GM18861 (cell line): ENCODE results near the gene TAGAP.
A peak's percentile ranks its signal among the peaks of the same experiment; 100 is the strongest.
"Not testable (repeated sequence)": the region's sequence is repeated elsewhere in the genome, so short reads cannot be mapped to it uniquely, and the experiment has no call there.

ENCODE experiments used
- ATAC-seq: cut with Tn5 transposase; IDR thresholded peaks from one replicate; pipeline ENCODE4 v1.9.1; 2021; ENCODE audit not compliant: unreplicated experiment

TAGAP gene

DNA sequence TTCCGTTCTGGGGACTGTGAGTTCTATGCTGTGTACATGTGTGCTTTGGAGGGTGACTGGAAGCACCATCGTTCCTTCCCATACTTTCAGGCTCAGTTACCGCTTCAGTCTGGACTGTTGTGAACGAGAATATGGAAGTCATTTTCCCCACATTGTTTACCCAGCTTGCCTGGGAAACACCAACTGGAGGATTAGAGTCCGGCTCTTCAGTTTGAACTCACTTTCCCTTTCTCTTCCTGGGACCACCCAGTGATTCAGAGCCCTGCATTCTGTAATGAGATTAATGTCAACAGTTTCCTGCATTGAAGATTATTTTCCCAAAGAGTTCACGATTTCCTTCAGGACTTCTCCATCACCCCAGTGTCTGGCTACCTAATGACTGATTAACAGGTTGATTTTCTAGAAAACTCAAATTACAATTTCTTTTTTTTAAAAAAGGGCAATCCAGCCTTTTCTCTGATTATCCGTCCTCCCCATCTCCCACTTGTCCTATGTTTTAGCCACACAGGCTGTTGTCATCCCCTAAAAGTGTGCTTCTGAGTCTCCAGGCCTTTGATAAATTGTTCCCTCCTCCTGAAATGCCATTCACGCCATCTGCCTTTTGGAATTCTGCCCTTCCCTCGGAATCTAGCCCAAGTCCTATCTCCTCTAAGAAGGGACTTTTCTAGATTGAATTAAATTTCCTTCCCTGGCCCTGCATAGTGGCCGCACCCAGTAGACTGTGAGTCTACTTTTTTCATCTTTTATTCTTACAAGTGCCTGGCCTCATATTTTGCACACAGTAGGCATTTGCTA lies 3.3 kb upstream of the TAGAP start:
- ATAC-seq = no peak

DNA sequence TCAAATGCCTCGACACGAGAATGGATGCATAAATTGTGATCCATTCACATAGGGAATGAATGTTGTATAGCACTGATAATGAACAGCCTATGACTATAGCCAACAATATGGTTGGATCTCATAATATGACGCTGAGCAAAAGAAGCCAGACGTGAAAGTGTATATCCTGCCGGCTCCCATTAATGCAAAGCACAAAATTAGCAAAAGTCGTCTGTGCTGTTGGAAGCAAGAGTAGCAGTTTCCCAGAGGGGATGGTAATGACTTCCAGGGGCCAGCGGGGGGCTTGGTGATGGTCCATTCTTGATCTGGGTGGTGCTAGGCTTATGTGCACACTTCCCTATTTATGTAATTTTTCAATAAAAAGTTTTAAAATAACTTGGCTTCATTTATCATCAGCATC lies 1.0 kb upstream of the TAGAP start:
- no peak for ATAC-seq

DNA sequence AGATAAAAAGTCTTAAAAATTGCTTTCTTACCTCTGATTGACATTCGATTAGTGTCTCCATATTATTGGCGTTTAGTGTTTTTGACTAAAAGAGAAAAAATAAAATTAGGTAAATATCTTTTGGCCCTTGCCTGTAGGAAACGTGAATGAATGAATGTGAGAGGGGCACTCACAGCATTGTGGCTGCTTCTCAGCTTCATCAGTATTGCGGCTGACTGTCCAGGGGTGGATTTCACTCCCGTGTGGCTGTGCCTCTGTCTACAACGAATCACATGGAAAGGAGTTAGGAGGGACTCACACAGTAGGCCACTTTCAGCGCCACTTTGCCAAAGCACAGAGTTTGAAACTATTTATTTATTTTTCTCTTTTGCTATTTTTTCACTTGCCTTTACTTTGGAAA lies 844 bp downstream of the TAGAP start:
- ATAC-seq = no peak

DNA sequence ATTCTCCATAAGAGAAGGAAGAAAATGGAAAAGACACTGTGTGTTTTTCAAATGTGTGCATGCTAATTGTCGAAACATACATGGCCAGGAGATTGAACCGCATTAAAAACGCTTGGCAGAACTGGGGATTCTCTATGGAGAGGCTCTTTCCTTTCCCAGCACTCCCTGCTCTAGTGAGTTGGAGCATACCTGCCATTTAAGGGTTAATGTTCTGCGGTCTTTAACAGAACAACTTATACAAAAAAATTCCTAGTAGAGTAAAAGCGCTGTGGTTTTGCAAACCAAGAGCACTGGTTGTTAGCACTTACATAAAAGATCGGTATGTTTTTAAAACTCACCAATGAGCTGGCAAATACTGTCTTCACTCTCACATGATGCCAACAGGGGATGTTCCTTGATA lies 1.5 kb downstream of the TAGAP start:
- no peak for ATAC-seq

DNA sequence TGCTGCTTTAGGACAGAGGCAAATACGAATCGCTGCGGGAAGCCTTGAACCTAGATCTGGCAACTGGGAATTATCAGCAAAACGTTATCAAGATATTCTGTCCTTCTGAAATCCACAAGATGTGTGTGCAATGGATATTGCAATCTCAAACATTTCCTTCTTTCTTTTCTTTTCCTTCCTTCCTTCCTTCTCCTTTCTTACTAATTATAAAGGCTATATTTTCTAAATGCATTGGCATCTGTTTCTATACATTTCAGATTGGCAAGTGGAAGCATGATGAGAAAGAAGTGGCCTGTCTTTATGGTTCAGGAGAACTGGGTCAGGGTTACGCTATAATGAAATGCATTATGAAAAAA lies 2.0 kb downstream of the TAGAP start:
- ATAC-seq = no peak

DNA sequence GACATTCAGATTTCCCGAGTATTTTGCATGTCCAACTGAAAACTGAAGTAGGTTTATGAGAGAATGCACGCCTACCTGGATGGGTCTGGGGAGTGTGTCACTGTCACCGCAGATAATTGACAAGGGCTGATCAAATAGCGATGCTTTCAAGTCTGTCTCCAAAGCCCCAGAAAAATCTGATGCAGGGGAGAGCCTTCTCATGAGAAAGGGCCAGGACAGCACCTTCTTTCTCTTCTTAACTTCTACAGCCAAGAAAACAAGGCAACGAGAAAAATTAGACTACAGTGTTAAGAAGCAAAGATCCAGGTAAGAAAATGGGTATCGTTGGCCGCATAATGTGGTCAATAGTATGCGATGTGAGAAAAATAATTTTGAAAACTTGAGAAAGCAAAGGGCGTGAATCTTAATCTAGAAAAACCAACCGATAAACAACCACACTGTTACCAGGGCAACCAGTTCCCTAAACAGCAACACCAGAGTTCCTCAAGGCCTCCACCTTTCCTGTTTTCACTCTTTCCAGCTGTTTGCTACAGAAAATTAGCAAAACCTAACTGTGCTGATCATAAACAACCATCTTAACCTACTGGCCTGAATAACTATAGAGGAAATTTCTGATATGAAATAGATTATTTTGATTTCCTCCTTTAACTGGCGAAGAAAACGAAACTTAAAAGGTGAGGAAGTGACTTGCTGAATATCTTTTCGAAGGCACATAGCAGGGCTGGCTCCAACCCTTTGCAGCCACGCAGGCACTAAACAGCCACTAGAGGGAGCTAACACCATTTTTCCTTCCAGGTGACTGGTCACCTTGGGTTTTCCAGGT lies 2.6 kb downstream of the TAGAP start:
- peak; percentile 22 for ATAC-seq

DNA sequence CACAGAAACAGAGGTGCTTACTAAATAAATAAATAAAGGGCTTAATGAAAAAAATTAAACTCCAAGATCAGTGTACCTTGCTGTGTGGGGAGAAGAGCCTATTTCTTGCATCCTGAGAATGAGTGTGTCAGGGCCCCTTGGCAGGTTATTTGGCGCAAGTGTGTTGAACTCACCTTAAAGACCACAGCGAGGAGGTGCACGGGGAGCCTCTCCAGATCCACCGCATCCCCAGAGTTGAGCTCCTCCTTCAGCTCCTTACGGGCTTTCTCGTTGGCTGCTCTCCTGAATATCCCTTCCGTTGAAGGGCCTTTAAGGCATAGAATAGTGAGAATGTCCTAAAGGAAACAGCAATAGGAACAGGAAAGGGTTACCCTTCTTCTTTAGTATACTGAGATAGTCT lies 3.6 kb downstream of the TAGAP start:
- no peak for ATAC-seq

DNA sequence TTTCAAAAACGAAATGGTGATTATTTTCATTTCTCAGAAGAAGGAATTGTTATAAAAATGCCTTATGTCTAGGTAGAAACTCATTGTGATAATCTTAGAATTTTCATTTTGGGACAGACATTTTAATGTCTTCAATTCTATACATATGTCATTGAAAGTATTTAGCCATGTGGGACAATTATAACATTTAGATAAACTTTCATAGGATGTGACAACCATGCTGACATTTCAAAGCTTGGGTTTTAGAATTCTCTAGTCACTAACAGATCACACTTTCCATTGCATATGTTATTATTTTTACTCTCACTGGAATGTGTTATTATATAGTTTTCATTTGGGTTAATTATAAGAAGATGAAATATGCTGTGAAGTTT lies 4.9 kb downstream of the TAGAP start:
- ATAC-seq = no peak

DNA sequence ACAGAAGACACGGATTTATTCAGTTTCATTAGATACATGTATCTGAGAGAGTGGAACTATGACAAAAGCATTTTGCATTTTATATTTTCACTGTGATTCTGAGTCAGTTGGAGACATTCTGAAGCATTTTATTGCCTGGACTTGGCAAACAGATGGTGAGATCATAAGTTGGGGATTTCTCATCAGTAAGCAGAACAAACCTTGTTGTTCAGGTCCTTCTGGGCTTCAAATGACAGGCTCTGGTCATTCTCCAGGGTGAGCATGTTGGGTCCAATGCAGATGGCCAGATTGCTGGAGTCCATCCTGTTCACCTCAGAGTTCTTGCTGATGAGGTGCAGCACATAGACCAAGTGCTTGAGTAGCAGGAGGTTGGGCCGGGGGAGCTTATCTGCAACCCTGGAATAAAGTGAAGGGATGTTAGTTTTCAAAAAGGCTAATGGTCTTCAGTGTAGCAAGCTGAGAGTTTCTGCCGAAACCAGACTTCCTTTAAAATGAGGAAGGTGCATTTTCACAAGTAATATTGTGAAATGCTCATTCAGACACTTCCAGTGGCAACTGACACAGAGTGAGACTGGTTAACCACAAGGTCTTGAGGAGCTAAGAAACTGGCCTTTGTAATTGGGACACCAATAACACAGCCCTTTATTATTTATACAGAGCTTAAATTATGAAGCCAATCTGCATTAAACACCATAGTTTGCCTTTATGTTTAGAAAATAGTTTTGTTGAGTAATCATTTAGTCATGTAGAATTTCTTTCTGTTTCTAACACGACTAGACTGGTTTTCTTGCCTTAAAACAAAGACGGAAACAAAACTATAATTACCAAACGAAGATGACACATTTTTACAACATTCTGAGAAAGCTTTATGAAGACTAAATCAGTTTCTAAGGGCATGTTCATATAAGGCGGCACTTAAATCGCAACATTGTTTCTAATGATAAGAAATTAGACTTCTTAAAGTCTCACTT lies 5.6 kb downstream of the TAGAP start:
- peak; percentile 81 for ATAC-seq

DNA sequence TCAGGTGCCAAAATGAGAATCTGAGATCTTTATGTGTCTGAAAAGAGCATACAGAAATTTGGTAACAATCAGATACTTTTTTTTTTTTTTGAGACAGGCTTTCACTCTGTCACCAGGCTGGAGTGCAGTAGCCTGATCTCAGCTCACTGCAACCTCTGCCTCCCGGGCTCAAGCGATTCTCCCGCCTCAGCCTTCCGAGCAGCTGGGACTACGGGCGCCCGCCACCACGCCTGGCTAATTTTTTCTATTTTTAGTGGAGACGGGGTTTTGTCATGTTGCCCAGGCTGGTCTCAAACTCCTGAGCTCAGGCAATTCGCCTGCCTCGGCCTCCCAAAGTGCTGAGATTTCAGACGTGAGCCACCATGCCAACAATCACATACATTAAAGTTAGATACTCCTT lies 6.5 kb downstream of the TAGAP start:
- ATAC-seq = not testable (repeated sequence)

DNA sequence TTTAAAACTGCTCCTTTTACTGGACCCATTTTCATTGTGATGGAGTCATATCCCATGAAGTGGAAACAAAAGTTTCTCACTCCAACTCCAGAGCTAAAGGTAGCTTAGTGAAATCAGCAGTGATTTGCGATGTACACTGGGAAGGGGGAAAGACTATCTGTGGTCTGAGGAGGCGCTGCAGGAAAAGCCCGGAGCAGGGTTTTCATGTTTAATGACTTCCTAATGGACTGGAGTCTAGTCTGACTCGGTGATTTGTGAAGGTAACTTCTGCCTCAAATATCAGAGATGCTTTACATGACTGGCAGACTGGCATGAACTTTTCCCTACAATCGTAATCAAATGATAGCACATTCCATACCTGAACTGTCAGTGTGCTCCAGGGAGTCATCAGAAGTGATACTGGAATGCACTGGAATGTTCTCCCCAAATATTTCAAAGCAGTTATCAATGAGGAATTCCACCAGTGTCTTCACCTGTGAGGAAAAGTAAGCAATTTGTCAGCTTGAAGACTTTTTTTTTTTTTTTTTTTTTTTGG lies 7.0 kb downstream of the TAGAP start:
- ATAC-seq = no peak

DNA sequence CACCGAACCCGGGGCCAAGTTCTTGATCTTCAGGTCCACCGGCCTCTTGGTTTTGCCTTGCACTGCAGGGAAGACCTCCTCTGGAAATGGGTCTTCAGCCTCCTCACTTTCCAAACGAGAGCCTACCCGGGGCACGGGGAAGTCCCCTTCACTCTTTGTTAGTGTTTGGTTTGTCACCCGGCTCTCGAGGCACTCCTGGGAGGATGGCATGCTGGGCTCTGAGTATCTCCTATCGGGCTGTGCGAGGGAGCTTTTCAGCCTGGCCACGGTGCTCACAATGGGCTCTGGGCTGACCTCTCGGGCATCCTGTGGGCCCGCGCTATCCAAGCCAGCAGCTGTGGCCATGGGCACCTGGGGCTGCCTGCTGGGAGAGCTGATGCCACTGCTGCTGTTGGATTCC lies 8.1 kb downstream of the TAGAP start:
- no peak for ATAC-seq

DNA sequence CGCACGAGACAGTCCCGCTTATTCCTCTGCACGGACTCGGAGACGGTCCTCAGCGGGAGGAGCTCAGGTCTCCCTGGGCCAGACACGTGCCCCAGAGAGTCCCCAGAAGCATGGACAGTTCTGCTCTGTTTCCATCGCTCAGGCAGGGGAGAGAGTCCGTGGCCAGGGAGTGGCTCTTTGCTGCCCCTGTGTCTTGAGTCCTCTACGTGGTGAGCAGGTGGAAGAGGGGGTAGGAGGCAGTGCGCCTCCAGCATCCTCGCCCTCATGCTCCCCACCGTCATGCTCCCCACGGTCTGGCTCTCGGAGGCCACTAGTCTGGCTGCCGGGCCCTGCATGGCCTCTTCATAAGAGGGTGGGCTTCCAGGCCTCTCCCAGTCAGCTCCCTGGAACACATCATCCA lies 8.9 kb downstream of the TAGAP start:
- ATAC-seq = no peak

DNA sequence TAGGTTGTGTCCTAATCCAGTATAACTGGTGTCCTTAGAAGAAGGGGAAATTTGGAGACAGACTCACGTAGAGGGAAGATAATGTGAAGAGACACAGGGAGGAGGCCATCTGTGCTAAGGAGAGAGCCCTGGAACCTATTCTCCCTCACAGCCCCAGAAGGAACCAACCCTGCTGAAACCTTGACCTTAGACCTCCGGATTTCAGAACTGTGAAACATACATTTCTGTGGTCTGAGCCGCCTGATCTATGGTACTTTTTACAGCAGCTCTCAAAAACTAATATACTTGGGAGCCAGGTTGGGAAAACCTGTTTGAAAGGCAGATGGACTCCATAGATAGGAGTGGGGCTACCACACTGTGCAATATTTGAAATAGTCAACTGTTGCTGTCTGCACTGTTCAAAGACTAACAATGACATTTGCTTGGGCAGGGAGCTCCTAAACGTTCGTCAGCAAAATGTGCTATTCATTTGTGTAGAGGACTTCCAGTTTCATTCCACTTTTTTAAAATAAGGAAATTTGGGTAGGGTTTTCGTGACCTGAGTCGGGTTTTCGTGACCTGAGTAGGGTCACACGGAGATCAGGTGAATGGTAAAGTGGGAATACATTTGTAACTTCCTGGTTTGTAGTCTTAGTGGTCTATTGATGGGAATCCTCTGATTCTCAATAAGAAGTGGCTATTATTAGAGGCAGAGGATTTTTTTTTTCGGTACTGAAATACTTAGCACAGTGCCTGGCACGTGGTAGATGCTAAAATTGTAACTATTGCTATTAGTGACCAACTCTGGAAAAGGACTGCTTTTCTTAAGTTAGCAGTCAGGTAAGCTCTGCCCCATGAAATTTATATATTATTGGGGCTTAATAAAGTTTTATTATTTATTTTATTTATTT lies 11.4 kb downstream of the TAGAP start:
- ATAC-seq = no peak

DNA sequence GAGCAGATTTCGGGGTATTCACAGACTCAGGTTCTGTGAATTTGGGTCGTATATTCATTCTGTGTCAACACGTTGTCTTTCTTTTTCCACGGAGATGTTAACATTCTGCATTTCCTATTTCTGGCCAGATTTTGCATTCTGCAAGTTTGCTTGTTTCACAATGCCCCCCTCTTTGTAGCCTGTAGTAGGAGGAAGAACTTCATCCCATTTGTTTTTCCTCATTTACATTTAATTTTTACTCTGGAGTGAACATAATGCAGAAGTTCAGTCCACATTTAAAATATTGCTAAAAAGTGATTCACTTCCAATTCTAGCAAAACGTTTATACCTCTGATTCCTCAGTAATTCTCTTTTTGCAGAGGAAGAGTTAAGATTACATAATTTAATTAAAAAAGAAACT lies 12.9 kb downstream of the TAGAP start:
- no peak for ATAC-seq

DNA sequence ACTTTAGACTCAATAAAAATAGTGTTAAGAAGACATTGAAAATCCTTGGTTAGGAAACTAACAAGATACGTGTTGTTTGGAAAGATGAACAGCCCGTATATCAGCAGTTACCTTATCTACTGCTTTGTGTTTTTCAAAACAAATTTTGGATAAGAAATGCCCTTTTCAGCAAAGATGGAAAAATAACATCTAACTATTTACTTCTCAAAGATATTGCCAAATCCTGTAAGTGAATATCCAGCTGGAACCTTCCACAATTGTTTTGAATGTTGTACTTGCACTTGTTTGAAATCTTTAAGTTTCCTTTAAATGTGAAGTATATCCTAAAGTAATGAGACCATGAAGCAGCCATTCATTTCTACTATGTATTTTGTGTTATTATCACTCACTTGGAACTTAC lies 14.6 kb downstream of the TAGAP start:
- ATAC-seq = no peak

DNA sequence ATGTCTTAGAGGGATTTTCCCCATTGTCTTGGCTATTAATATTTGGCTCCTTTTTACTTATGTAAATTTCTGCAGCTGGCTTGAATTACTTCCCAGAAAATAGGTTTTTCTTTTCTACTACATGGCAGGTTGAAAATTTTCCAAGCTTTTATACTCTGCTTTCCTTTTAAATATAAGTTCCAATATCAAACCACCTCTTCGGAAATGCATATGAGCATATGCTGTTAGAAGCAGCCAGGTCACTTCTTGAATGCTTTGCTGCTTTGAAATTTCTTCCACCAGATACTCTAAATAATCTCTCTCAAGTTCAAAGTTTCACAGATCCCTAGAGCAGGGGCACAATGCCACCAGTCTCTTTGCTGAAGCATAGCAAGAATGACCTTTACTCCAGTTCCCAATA lies 19.6 kb downstream of the TAGAP start:
- ATAC-seq = not testable (repeated sequence)

DNA sequence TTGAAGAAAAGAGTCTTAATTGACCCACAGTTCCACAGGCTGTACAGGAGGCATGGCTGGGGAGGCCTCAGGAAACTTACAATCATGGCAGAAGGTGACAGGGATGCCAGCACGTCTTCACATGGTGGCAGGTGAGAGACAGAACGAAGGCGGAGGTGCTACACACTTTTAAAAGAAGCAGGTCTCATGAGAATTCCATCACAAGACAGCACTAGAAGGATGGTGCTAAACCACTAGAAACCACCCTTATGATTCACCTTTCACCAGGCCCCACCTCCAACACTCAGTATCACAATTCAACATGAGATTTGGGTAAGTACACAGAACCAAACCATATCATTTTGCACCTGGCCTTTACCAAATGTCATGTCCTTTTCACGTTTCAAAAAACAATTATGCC lies 20.9 kb downstream of the TAGAP start:
- ATAC-seq = no peak

DNA sequence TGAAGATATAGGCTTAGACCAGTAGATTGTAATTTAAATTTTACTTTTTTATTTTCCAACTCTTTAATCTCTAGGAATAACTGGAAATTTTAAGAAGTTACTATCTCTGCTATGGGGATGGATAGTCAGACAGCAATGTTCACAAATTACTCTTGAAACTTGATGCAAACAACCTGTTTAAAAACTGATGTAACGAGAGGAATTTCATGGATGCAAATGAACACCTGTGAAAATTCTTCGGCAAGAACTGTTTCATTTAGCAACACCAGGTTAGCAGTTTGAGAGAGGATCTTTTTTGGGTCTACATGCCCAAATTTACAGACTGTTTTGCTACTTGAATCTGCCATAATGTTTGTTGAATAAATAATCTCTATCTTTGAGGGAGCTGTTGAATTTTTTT lies 24.8 kb downstream of the TAGAP start:
- ATAC-seq = no peak
